ENCODE data around the gene COPZ1.
"Not testable (repeated sequence)": the region's sequence is repeated elsewhere in the genome, so short reads cannot be mapped to it uniquely, and the experiment has no call there.

The COPZ1 gene

GRCh38 chr12:54331461-54331860 is 6.5 kb downstream of the COPZ1 start:
- no peak for DNase-seq (ENCODE audit: low read depth in 2 of 2, low spot score in 1 of 2)

DNA sequence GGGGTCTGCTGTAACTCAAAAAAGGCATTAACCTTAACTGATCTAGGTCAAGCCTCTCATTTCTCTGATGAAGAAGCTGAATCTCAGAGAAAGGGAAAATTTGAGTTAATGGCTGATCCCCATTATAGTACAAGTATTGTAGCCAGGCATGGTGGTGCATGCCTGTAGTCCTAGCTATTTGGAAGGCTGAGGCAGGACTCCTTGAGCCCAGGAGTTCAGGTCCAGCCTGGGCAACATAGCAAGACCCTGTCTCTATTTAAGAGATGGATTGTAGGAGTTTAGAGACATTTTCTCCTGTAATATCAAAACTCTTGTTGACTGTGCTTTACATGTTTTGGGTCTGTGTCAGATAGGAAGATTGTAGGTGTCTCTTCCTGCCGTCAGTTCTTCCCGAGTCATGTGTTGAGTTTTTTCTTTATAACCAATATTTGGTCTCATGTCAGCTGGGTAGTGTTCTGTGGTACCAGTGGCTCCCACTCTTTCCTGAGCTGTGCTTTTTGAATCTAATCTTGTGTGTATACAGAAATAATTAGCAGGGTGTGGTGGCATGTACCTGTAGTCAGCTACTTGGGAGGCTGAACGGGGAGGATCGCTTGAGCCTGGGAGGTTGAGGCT is 8.6 kb downstream of the COPZ1 start:
- no peak for DNase-seq (ENCODE audit: low read depth in 2 of 2, low spot score in 1 of 2)

- DNase-seq (ENCODE audit: low read depth in 2 of 2, low spot score in 1 of 2), result no peak
These were observed 12.4 kb downstream of the COPZ1 start for GRCh38 chr12:54337280-54337842.

DNA sequence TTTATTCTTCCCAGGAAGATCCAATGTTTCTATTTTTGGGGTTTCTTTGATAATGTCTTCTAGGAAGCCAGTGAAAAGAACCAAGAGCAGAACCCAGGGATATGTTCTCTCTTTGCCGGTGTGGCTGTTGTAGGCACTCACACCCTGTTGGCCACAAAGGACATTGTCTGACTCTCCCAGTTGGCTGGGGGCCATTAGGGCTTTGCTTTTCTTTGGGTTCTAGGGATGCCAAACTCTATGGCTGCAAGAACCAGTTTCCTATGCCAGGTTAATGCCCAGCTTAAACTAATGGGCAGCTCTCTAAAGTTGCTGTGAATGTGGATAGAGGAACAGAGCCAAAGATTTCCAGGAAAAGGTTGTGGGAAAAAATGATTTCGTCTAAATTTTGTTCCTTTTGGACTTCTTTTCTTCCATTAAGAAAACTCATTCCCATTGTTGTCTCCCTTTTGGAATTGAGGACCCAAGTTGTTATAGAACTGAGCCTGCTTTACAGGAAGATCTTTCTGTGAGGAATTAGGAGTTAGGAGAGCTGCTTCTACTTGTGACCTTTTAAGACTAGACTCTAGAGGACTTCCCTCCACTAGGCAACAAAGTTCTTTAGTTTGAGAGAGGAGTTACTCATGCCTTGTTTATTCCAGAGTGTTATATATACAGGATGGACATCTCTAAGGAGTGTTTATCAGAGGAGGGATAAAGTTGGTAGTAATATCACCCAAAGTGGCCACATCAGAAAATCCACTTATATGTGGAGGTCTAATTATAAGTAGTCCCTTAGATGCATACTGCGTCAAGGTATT is 13.1 kb downstream of the COPZ1 start:
- DNase-seq (ENCODE audit: low read depth in 2 of 2, low spot score in 1 of 2), result no peak

DNA sequence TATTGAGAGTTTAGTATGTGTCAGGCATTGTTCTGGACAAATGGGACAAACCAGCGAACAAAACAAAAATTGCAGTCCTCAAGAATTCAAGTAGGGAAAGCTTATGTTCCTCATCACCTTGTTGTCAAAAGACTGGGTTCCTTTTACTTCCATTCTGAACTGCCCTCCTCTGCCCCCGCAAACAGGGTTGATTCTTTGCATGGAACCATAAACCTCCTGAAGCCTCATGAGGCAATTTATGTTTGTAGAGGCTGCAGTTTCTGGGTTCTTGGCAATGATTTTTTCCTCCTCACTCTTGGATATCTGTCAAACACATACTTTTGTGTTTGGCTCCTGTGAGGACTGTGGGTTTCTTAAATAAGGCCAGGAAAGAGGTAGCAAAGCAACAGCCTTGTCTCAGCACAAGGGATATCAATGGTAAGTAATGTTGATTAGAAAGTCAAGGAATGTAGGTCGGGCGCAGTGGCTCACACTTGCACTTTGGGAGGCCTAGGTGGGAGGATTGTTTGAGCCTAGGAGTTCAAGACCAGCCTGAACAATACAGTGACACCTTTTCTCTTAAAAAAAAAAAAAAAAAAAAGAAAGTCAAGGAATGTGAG is 13.9 kb downstream of the COPZ1 start:
- no peak for DNase-seq (ENCODE audit: low read depth in 2 of 2, low spot score in 1 of 2)

DNA sequence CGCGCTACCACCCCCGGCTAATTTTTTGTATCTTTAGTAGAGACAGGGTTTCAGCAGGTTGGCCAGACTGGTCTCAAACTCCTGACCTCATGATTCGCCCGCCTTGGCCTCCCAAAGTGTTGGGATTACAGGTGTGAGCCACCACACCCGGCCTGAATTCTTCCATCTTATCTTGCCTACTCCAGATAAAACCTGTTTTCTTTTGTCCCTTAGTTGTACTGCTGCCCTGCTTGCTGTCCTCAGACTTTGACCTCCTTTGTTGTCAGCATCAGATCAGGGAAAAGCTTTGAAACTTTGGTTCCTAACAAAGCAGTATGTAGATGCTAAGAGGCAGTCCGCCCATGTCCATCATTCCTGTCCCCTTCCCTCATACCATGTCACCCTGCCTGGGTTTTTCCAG is 15.9 kb downstream of the COPZ1 start:
- DNase-seq (ENCODE audit: low read depth in 2 of 2, low spot score in 1 of 2), result no peak

- DNase-seq (ENCODE audit: low read depth in 2 of 2, low spot score in 1 of 2), result no peak
These were observed 16.7 kb downstream of the COPZ1 start for GRCh38 chr12:54341378-54342300.

DNA sequence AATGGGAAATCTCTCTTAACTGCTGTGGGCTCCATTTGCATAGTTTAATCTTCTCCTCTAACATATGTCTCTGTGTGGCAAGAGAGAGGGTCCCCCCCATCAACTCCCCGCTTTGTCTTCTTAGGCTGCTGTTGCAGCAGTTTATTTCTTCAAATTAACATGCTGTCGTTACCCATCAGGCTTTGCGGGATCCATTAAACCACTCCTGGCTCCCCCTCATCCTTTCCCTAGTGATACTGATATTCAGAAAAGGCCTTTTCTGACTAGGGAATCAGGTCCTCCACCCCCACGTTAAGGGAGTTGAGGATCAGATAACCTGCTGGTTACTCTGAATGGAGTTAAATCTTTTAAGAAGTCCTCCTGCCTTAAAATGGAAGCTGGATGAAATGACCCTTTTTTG is 24.1 kb downstream of the COPZ1 start:
- DNase-seq (ENCODE audit: low read depth in 2 of 2, low spot score in 1 of 2), result no peak

DNA sequence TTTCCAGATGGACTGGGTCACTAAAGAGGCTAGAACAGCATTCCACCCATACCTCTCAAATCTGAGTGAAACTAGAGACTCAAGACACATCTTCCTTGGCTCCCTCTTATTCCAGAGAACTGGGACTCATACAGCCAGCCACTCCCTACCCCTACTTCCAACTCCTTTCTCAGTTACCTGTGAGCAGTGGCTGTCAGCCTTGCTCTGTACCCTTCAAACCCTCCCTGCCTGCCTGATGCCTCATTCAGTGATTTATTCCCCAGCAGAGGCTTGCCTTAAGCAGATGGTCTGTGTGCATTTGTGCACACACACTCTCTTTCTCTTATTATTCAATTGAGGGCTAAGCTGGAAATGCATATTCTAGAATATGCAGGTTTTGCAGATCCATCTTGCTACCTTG is 24.7 kb downstream of the COPZ1 start:
- no peak for DNase-seq (ENCODE audit: low read depth in 2 of 2, low spot score in 1 of 2)

GRCh38 chr12:54350743-54351142 is 25.8 kb downstream of the COPZ1 start:
- no peak for DNase-seq (ENCODE audit: low read depth in 2 of 2, low spot score in 1 of 2)

- no peak for DNase-seq (ENCODE audit: low read depth in 2 of 2, low spot score in 1 of 2)
These were observed 26.4 kb downstream of the COPZ1 start for GRCh38 chr12:54351341-54351740.

DNA sequence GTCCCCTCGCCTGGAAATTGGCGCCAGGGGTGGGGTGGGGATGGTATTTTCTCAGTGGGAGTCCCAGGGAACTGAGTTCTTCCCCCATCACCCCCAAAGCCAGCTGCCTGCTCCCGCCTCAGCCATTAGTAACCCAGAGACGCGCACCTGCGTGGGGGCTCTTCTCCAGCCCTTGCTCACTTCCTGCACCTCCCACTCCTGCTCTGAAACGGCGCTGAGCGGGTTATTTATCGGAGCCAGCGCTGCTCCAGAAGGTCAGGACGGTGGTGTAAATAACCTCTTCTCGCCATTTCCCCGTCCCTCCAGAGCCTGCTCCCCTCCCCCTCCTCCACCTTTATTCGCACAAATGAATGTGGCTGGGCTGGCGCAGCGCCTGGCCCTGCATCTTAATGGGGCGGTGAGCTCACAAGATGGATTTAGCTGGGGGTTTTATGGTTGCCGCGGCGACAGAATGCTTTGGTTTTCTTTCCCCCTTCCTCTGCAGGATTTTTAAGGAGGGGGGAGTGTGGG is 27.1 kb downstream of the COPZ1 start:
- no peak for DNase-seq (ENCODE audit: low read depth in 2 of 2, low spot score in 1 of 2)

DNA sequence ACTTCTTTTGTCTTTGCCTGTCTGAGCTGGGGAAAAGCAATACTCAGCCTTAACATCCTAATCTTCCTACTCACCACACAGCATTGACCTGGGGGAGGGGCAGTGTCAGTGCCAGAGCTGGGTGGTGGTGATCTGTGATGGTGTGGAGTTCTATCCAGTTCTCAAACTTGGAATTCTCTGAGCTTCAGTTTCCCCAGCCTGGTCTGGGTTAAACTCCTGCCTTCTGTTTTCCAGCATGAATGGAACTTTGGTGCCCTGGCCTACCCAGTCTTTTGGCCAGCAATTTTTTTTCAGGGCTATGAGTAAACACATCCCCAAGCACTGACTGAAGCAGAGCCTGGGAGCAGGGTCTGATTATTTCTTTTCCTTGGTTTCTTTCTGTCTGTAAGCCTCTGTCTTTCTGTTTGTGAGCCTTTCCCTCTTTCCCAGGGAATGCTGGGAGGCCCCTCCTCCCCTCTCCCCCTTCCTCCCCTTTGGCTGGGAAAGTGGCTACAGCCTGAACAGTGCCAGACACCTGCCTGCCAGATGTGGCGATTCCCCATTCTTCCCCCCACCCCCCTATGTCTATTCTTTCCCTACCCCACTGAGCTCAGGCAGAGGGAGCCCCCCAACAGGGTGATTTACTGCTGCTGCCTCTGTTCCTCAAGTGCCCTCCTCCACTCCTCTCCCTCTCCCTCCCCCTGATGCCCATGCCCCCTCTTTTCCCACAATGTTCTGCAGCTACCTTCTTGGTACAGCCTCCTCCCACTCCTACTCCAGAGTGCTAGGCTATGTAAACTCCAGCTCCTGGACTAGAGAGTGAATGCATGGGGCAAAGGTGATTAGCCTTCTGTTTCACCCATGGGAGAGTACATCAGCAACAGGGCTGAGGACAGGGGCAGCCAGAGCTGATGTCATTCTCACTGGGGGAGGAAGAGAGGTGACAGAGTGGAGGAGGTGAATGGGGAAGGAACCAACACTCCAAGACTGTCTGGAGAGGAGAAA is 28.3 kb downstream of the COPZ1 start:
- DNase-seq (ENCODE audit: low read depth in 2 of 2, low spot score in 1 of 2), result no peak

- not testable (repeated sequence) for DNase-seq (ENCODE audit: low read depth in 2 of 2, low spot score in 1 of 2)
These were observed 29.3 kb downstream of the COPZ1 start for GRCh38 chr12:54354271-54354670.

- DNase-seq (ENCODE audit: low read depth in 2 of 2, low spot score in 1 of 2), result no peak
These were observed 30.3 kb downstream of the COPZ1 start for GRCh38 chr12:54355104-54355815.

DNA sequence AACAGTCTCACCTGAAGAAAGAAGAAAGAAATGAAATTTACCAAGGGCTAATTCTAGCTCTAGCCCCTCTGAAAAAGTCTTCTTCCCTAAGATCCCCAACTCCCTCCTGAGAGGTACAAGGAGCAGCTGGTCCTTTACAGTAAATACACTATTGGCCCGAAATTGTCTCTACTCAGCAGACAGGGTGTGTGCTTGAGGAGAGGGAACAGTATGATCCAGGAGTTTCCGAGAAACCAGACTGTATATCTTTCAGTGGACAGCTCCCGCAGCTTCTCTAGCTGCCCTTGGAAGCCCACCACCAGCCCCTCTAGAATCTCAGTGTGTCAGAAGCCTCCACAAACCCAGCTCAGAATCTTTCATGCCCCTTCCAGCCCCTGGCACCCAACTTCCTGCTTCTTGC is 31.3 kb downstream of the COPZ1 start:
- no peak for DNase-seq (ENCODE audit: low read depth in 2 of 2, low spot score in 1 of 2)

GRCh38 chr12:54356951-54357356 is 32.0 kb downstream of the COPZ1 start:
- DNase-seq (ENCODE audit: low read depth in 2 of 2, low spot score in 1 of 2), result no peak

DNA sequence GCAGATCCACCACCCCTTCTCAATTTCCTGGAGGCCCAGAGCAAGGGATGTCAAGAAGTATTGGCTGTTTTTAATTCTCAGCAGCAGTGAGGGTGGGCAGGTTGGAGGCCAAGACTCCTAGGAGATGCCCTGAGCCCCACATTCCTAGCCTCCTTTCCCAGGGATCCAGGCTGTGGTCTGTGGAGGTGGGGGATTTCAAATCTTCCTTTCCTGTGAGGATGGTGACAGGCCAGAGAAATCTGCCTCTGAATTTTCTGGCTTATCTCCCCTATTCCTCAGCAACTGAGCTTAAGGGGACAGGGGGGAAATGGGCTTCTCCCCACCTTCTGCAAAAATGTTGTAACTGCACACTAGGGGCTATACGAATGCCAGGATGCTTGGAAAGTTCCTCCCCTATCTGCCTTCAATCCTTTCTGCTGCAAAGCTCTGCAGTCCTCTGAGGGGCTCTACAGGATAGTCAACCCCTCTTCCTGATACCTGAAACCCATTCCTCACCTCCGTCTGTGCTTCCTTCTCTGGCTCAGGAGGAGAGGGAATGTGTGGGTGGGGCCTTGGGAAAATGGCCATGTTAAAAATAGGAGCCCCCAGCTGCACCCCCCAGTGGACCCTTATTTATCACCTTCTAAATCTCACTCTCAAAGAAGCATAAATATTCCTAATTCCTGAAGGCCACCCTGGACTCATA is 32.7 kb downstream of the COPZ1 start:
- DNase-seq (ENCODE audit: low read depth in 2 of 2, low spot score in 1 of 2), result no peak
